K562 (cell line): ENCODE data around the gene LTK. TPM values are rescaled to one million over a fixed set of nuclear protein-coding genes. Genes with fewer than 3 reads are reported as not detected.
A peak's percentile ranks its signal among the peaks of the same experiment; 100 is the strongest.

ENCODE experiments used
- ATF1 ChIP-seq, 2 experiments: fragments of 450-650 bp in 1 of 2; IDR thresholded peaks; 2 replicates each; pipeline ENCODE4 v1.6.1; 2016; ENCODE audit warnings: missing compliant biosample characterization in 1 of 2, missing genetic modification characterization in 1 of 2
- ERF ChIP-seq: fragments of 450-650 bp; formaldehyde crosslinking; IDR thresholded peaks from 2 replicates; pipeline ENCODE4 v1.4.0; 2020; ENCODE audit warnings: mild to moderate bottlenecking, mixed read lengths
- EZH2 ChIP-seq: IDR thresholded peaks from 2 replicates; pipeline ENCODE4 v1.6.1; 2012; ENCODE audit warnings: low read depth, mild to moderate bottlenecking, inconsistent platforms, low read length, borderline replicate concordance
- L3MBTL2 ChIP-seq: fragments of 450-650 bp; IDR thresholded peaks from 2 replicates; pipeline ENCODE4 v1.6.1; 2016; ENCODE audit warnings: mild to moderate bottlenecking, moderate library complexity
- NONO ChIP-seq, 2 experiments: fragments of 200-400 bp in 1 of 2; fragments of 450-650 bp in 1 of 2; formaldehyde crosslinking in 1 of 2; IDR thresholded peaks; 2 replicates each; pipeline ENCODE4 v1.6.1; 2017; ENCODE audit warnings: low read depth in 2 of 2, mild to moderate bottlenecking in 2 of 2, moderate library complexity in 2 of 2, low read length in 1 of 2
- RBFOX2 ChIP-seq: fragments of 200-400 bp; formaldehyde crosslinking; IDR thresholded peaks from 2 replicates; pipeline ENCODE4 v1.6.1; 2017; ENCODE audit warnings: low read depth, mild to moderate bottlenecking, low read length, moderate library complexity
- SOX6 ChIP-seq: fragments of 450-650 bp; IDR thresholded peaks from 2 replicates; pipeline ENCODE4 v1.6.1; 2014; ENCODE audit warnings: mild to moderate bottlenecking
- TCF3 ChIP-seq: sonication (generic); formaldehyde crosslinking; IDR thresholded peaks from 2 replicates; pipeline ENCODE4 v1.4.0; 2020; ENCODE audit warnings: mild to moderate bottlenecking, missing genetic modification reagents
- TOE1 ChIP-seq, 2 experiments: fragments of 450-650 bp in 1 of 2; sonication (generic) in 1 of 2; formaldehyde crosslinking in 1 of 2; IDR thresholded peaks; 2 replicates each; pipeline versions ENCODE4 v1.7.1 to v1.8.0; 2016 to 2022; ENCODE audit warnings: borderline replicate concordance in 2 of 2, mild to moderate bottlenecking in 2 of 2, antibody characterized with exemption in 1 of 2, inconsistent platforms in 1 of 2, low read depth in 1 of 2, missing genetic modification reagents in 1 of 2, moderate library complexity in 1 of 2
- TRIM24 ChIP-seq, 2 experiments: fragments of 450-650 bp; IDR thresholded peaks; 2 replicates each; pipeline ENCODE4 v1.6.1; 2016
- ZNF592 ChIP-seq: fragments of 450-650 bp; IDR thresholded peaks from 2 replicates; pipeline ENCODE4 v1.6.1; 2017; ENCODE audit warnings: antibody characterized with exemption, mild to moderate bottlenecking
- ZNF696 ChIP-seq: fragments of 250-450 bp; sonication (Bioruptor Pico); conservative IDR thresholded peaks from 2 replicates; pipeline ENCODE4 v1.4.0; 2020; ENCODE audit warnings: mild to moderate bottlenecking, moderate library complexity
- polyA plus RNA-seq, 8 experiments: library from polyadenylated mRNA; depleted of rRNA in 4 of 8; stranded (reverse) in 5 of 8; unstranded in 3 of 8; fragments of >200 nt; fragmentation: Nextera tagmentation in 2 of 8; fragmentation: Illumina TruSeq in 1 of 8; extraction: Ambion mirVana in 2 of 8; extraction: Trizol in 1 of 8; gene quantifications; 2 replicates each; pipeline versions ENCODE4 v1.2.1 to v1.2.3, GENCODE V29; 2011 to 2014; ENCODE audit warnings: inconsistent platforms in 1 of 8, missing spikeins in 1 of 8
- total RNA-seq, 7 experiments: library from RNA; depleted of rRNA in 6 of 7; stranded (reverse); fragments of >200 nt in 6 of 7; fragmentation: Illumina TruSeq in 2 of 7; extraction: Trizol in 2 of 7; gene quantifications; 2 replicates each; pipeline versions ENCODE4 v1.2.1 to v1.2.3, GENCODE V29; 2011 to 2021; ENCODE audit warnings: low replicate concordance in 1 of 7
- TF ChIP-seq, protein P1 (sequence below): fragments of 250-450 bp; sonication (Bioruptor Pico); IDR thresholded peaks from 2 replicates; pipeline ENCODE4 v1.8.0; 2022; ENCODE audit warnings: moderate library complexity, mild to moderate bottlenecking, inconsistent platforms
- TF ChIP-seq, protein P2 (sequence below): fragments of 250-450 bp; sonication (Bioruptor Pico); IDR thresholded peaks from 2 replicates; pipeline ENCODE4 v1.8.0; 2021; ENCODE audit warnings: borderline replicate concordance, mild to moderate bottlenecking, moderate library complexity; ENCODE audit not compliant: poor library complexity, severe bottlenecking

Gene LTK
- total and polyA plus RNA-seq, 9 of the 15 experiments (the other 6 are each of a cell fraction or from before 2014, with no cell fraction given), result 0.25 to 4.4 (median 1.8) TPM

DNA sequence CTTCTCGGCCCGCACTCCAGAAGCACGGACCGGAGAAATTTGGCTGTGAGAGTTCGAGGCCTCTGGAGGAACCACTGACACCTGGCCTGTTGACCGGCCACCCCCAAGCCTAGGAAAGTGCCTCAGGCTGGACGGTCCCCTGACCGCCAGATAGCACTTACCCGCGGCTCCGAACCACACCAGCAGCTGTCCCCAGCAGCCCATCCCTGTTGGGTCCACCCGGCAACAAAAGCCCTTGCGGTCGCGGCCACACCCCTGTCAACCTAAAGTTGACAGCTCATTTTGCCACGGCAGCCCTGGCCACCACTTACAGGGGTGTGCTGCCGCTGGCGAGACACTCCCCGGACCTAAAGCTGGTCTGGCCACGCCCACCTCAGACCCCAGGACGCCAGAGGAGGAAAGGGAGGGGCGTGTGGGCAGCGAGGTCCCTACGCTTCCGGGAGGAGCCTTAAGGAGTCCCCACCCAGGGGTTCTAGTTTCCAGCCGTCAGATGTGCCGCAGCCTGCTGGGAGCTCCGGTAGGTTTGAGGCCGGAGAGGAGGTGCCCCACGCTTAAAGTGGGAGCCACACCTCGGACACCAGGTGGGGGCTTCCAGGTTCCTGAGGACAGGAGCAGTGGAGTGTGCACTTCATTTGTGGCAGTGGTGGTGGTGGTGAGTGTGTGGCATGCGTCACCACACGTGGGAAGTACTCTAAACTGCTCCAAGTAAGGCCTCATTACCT lies at the start of gene LTK (continued):
- TF ChIP-seq TOE1 (IDR thresholded peaks at IDR 0.05; ENCODE audit: borderline replicate concordance), result no peak
- no peak for TF ChIP-seq TOE1 (CRISPR knock-in tag; IDR thresholded peaks at IDR 0.05; ENCODE audit: borderline replicate concordance, low read depth)
- TF ChIP-seq SOX6, result peak; percentile 40; the same call in 1 of the 2 replicates
- no peak for TF ChIP-seq ZNF696 (CRISPR knock-in tag)
- TF ChIP-seq ATF1 (CRISPR knock-in tag; IDR thresholded peaks at IDR 0.05), result no peak
- peak; percentile 49; the same call in 1 of the 2 replicates for TF ChIP-seq ATF1 (tag; IDR thresholded peaks at IDR 0.05)
- TF ChIP-seq ZNF592, result peak; percentile 69
- TF ChIP-seq ERF (CRISPR knock-in tag), result no peak
- no peak for TF ChIP-seq EZH2
- TF ChIP-seq, protein P1, sequence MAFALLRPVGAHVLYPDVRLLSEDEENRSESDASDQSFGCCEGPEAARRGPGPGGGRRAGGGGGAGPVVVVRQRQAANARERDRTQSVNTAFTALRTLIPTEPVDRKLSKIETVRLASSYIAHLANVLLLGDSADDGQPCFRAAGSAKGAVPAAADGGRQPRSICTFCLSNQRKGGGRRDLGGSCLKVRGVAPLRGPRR, result no peak
- peak; percentile 44; the same call in 1 of the 2 replicates for TF ChIP-seq TCF3 (CRISPR knock-in tag)
- TF ChIP-seq, protein P2, sequence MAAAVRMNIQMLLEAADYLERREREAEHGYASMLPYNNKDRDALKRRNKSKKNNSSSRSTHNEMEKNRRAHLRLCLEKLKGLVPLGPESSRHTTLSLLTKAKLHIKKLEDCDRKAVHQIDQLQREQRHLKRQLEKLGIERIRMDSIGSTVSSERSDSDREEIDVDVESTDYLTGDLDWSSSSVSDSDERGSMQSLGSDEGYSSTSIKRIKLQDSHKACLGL (CRISPR knock-in tag), result no peak
- no peak for TF ChIP-seq NONO (IDR thresholded peaks at IDR 0.05; ENCODE audit: low read depth in 2 of 2, low read length in 1 of 2)
- TF ChIP-seq TRIM24 (IDR thresholded peaks at IDR 0.05), result no peak
- TF ChIP-seq L3MBTL2, result peak; percentile 51
- peak; percentile 73 for TF ChIP-seq RBFOX2
